HG02610 (cell line): ENCODE measurements around the gene PRKCB.
A peak's percentile ranks its signal among the peaks of the same experiment; 100 is the strongest.

Source experiments
- ATAC-seq: cut with Tn5 transposase; IDR thresholded peaks from one replicate; pipeline ENCODE4 v1.9.1; 2021; ENCODE audit warnings: mild to moderate bottlenecking, moderate library complexity; ENCODE audit not compliant: unreplicated experiment

PRKCB gene

DNA sequence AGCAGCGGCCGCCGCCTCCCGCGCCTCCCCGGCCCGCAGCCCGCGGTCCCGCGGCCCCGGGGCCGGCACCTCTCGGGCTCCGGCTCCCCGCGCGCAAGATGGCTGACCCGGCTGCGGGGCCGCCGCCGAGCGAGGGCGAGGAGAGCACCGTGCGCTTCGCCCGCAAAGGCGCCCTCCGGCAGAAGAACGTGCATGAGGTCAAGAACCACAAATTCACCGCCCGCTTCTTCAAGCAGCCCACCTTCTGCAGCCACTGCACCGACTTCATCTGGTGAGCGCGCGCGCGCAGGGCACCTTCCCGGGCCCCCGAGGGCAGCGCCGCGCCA lies 258 bp downstream of the PRKCB start:
- ATAC-seq, result peak; percentile 3

DNA sequence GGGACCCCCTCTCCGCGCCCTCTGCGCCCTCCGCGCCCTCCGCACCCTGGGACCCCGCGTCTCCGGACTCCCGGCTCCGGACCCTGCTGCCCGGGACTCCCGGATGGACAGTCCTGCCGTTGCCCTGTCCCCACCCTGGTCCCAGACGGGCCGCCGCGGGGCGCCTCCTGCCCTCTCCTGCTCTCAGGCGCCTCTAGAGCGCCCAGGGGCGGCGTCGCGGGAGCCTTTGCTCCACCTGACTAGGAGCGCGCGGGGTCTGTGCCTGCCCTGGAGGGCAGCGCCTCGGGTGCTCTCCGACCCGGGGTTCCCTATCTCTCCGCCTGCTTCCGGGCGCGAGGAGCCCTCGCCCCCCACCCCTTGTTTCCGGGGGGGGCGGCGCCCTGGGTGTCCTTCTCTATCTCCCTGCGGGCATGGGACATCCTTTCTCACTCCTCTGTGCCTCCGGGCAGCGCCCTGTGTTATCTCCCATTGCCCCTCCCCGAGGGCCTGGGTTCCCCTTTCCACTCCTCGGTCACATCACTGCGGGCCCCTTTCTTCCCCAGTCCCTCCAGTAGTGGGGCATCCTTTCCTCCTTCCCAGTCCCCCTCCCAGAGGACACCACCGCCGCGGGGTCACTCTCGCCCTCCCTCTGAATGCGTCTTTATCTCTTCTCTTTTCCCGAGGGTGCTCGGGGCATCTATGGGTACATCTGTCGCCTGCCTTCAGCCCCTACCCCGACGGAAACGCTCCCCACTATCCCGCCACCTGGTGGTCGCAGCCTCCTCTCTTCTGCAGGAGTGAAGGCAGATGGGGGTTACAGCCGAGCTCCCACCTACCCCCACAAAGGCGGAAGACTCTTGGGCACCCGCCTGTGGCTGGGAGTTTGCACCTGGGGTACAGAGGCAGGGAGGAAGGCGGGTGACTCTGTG lies 875 bp downstream of the PRKCB start:
- ATAC-seq, result peak; percentile 21

- ATAC-seq, result no peak
Observed at GRCh38 chr16:23837553-23838308, 1.9 kb downstream of the PRKCB start.

DNA sequence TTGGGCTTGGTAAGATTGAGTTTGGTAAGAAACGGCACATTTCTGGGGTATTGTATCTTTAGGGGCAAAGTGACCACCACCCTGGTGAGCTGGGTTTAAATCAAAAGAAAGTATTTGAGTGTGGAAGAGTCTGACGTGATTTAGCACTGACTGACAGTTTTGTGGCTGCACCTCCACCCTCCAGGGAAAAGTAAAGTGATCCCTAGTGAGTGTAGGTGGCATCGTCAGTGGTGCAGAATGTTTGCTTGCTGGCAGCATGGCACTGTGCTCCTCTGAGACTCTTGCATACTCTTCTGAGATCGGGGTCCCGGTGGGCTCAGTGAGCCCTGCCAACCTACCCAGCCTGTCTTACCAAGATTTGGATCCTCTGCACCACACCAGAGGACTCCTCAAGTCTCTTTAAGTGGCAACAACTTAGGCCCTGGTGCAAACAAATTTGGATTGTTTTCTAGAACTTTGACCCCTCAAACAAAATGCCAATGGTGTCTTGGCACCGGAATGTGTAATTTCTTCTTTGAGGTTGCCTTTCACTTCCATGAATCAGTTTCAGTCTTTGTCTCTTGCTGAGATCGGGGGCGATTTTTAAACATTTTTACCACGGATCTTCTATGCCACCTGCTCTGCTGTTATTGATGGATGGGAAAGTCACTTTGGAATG lies 2.8 kb downstream of the PRKCB start:
- no peak for ATAC-seq

- no peak for ATAC-seq
Observed at GRCh38 chr16:23840310-23840709, 4.5 kb downstream of the PRKCB start.

GRCh38 chr16:23842137-23842600 lies 6.4 kb downstream of the PRKCB start:
- ATAC-seq, result peak; percentile 77

DNA sequence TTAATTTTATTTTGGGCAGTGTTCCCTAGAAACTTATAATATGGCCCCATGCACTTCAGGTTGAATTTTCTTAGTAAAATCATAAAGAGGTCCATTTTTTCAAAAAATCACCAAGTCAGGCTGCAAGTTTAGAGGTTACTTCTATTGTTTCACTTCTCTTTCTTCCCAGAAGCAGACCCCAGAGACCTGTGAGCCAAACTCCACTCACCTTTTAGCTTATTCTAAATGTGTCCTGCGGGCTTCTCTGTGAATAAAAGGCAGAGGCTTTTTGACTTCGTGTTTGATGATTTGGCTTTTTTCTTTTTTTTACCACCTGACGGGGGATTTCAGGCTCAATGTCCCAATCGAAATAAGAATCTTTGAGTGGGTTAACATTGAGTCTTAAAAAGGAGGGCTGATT lies 7.4 kb downstream of the PRKCB start:
- peak; percentile 37 for ATAC-seq

GRCh38 chr16:23847251-23847650 lies 11.5 kb downstream of the PRKCB start:
- no peak for ATAC-seq

DNA sequence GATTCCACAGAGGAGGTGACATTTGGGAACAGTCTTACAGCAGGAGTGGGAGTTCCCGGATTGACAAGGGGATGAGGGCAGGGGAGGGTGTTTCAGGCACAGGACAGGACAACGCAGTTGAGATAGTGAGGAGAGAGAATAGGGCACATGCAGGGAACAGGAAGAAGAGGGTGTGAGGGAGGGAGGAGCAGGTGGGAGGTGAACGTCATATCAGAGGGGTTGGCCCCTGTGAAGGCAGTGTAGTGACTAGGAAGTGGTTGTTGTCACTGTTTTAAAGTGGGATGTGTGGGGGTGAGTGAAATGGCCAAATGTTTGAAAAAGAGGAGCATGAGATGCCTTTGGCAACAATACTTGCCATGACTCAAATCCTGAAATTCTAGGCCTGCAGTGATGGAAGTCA lies 12.2 kb downstream of the PRKCB start:
- peak; percentile 39 for ATAC-seq

GRCh38 chr16:23848958-23849357 lies 13.2 kb downstream of the PRKCB start:
- no peak for ATAC-seq

GRCh38 chr16:23852794-23853562 lies 17.2 kb downstream of the PRKCB start:
- peak; percentile 54 for ATAC-seq

GRCh38 chr16:23855010-23855409 lies 19.2 kb downstream of the PRKCB start:
- ATAC-seq, result no peak

GRCh38 chr16:23856251-23856709 lies 20.5 kb downstream of the PRKCB start:
- no peak for ATAC-seq

DNA sequence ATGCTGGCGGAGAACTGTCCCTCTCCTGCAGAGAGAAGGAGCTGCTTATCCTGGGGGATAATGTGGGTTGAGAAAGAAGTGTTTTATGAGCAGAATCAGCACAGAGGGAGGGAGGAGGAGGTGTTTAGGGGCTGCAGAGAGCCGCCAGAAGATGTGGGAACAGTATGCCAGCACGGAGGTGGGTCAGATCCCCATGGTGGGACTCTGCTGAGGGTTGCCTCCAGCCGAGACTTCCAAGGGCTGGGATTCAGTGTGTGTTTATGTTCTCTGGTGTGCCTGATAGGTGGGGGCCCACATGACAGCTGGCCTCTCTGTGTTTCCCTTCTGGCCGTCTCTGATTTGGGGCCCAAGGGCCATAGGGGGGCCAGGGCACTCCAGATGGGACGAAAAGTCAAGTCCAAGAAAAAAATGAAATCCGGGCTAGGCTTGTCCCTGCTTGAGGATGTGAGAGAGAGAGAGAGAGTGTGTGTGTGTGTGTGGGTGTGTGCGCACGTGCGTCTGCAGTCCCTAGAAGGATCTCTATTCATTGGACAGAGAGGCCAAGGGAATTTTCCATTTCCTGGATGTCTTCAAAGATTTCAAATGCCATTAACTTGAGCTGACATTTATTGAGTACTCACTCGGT lies 21.6 kb downstream of the PRKCB start:
- no peak for ATAC-seq

DNA sequence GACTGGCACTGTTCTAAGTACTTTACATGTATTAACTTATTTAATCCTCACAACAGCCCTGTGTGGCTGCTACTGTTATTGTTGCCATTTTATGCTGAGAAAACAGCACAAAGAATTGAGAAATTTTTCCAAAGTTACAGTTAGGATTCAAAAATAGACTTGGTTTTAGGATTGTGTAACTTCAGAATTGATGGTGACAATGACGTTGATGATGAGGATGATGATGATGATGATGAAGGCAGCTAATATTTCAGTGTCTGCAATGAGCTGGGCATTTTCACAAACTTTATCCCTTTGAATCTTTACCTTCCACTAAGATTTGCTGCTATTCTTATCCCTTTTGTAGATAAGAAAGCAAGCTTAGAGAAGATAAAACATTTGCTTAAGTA lies 22.1 kb downstream of the PRKCB start:
- ATAC-seq, result no peak

DNA sequence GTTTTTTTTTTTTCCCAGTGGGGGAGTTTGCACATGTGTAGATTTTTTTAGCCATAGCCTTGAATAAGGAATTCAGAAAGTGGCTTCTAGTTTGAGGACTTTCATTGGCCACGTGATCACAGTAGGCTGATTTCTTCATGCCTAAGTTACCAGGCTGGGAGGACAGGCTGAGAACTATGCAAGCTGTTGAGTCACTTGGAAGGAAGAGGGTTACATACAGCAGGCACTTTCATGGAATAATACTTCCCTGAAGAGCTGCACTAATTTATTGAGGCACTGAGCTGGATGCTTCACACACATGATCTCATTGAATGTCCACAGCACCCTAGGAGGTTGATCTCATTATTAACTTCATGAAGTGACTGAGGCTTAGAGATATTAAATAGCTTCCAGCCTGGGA lies 22.8 kb downstream of the PRKCB start:
- ATAC-seq, result no peak

DNA sequence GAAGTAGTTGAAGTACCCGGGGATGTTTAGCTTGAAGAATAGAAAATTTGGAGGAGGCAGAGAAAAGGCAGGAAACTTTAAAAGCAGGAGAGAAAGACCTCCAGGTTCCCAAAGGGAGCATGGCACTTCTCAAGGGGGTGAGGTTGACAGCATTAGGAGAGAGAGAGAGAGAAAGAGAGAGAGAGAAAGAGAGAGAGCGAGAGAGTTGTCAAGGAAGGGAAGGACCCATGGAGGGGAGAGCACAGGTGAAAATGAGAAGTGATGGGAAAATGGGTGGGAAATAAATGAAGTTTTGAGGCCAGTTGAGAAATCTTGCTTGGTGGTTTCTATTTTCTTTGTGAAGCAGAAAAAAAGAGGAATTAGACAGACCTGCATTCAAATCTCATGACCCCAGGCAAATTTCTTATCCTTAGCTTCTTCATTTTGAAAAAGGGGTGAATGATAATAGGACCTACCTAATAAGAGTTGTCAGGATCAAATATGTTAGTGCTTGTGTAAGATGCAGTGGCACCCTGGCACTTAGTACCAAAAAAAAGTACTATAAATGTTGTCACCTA lies 24.0 kb downstream of the PRKCB start:
- ATAC-seq, result no peak

DNA sequence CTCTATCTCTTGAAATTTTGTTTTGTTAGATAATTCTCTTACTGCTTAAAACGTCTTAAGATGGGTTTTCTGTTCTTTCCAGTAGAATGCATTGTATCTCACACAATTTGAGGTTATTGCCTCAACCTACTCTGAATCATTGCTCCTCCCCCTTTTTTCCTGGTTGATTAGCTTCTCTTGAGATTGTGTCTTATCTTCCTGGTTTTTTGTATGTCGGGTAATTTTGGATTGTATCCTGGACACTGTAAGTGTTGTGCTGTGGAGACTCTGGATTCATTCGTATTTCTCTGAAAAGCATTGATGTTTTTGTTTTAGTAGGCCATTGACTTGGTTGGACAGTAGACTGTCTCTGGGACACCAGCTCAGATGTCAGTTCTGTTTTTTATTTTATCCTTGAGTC lies 26.1 kb downstream of the PRKCB start:
- ATAC-seq, result no peak

- no peak for ATAC-seq
Observed at GRCh38 chr16:23862556-23862955, 26.8 kb downstream of the PRKCB start.
